K562 (cell line): Measurements from ENCODE around the gene GAB1. TPM values are rescaled to one million over a fixed set of nuclear protein-coding genes. Genes with fewer than 3 reads are reported as not detected.

ENCODE experiments used
- ATAC-seq: fragments of 200-7000 bp; cut with Tn5 transposase; 3 replicates; pipeline ENCODE4 v1.9.1; 2020; ENCODE audit warnings: moderate library complexity
- BruUV-seq: library from RNA; stranded (reverse); fragments of 400-500 nt; replicated peaks from 2 replicates; lab custom pipeline; 2021; lab: Mats Ljungman, UMichigan
- CTCF ChIA-PET: fragments of 300-600 bp; formaldehyde crosslinking; extraction: SDS; loops from one replicate; lab custom pipeline; 2021; ENCODE audit warnings: low intra/inter-chr PET ratio; lab: Yijun Ruan, JAX
- POLR2A ChIA-PET: fragments of 300-600, 350-650 bp; sonication (Branson Sonifier 250); formaldehyde crosslinking; extraction: SDS; loops from one replicate; lab custom pipeline; 2021; ENCODE audit warnings: antibody characterized with exemption, inconsistent platforms; lab: Yijun Ruan, JAX
- DNase-seq, 4 experiments: peaks; one replicate each; pipeline versions ENCODE4 v3.0.0 to v3.0.0-alpha.2; 2011 to 2018; ENCODE audit warnings: low spot score in 3 of 4, mixed read lengths in 3 of 4; ENCODE audit errors: extremely low read depth in 1 of 4
- FAIRE-seq: peaks from 2 replicates; lab custom pipeline; 2011; peaks lifted over from hg19 to GRCh38; lab: Jason Lieb, UNC
- H2AFZ ChIP-seq: 2 replicates; pipeline ENCODE4 v1.6.0; 2011; ENCODE audit warnings: low read depth, low read length, control low read depth, inconsistent platforms
- H3K27ac ChIP-seq: fragments of 200-600 bp; 3 replicates; pipeline ENCODE4 v1.8.0; 2011; ENCODE audit warnings: low read depth, mild to moderate bottlenecking, control low read depth, inconsistent platforms, low read length, moderate library complexity, mixed read lengths; ENCODE audit errors: extremely low read depth
- H3K27me3 ChIP-seq, 2 experiments: fragments of 300-600 bp in 1 of 2; 2 replicates in 1 of 2; 3 replicates in 1 of 2; pipeline versions ENCODE4 v1.6.0 to v1.8.0; 2011; ENCODE audit warnings: inconsistent platforms in 2 of 2, low read length in 2 of 2, mild to moderate bottlenecking in 1 of 2, mixed read lengths in 1 of 2, moderate library complexity in 1 of 2; ENCODE audit not compliant: control insufficient read depth in 2 of 2, insufficient read depth in 2 of 2
- H3K36me3 ChIP-seq: fragments of 300-600 bp; 3 replicates; pipeline ENCODE4 v1.8.0; 2011; ENCODE audit warnings: mild to moderate bottlenecking, low read length, inconsistent platforms; ENCODE audit not compliant: control insufficient read depth, insufficient read depth
- H3K4me1 ChIP-seq, 2 experiments: fragments of 200-600 bp in 1 of 2; replicated peaks in 1 of 2; 2 replicates in 1 of 2; 3 replicates in 1 of 2; pipeline versions ENCODE4 v1.5.1 to v1.8.0; 2011; ENCODE audit warnings: inconsistent platforms in 2 of 2, low read length in 2 of 2, mild to moderate bottlenecking in 1 of 2, mixed read lengths in 1 of 2, moderate library complexity in 1 of 2; ENCODE audit not compliant: control insufficient read depth in 2 of 2, insufficient read depth in 2 of 2
- H3K4me2 ChIP-seq: 2 replicates; pipeline ENCODE4 v1.6.1; 2011; ENCODE audit warnings: low read length, control low read depth, inconsistent platforms, mixed read lengths; ENCODE audit not compliant: insufficient read depth
- H3K4me3 ChIP-seq: fragments of 200-600 bp; sonication (generic), shearing (Covaris generic); 2 replicates; pipeline ENCODE4 v1.5.1; 2016; ENCODE audit warnings: control low read depth, inconsistent platforms
- H3K79me2 ChIP-seq: fragments of 200-600 bp; 3 replicates; pipeline ENCODE4 v1.8.0; 2011; ENCODE audit warnings: low read length, inconsistent platforms; ENCODE audit not compliant: control insufficient read depth, insufficient read depth
- H3K9ac ChIP-seq, 2 experiments: 2 replicates each; pipeline versions ENCODE4 v1.6.0 to v1.6.1; 2011; ENCODE audit warnings: low read depth in 2 of 2, low read length in 2 of 2, control low read depth in 1 of 2, inconsistent platforms in 1 of 2, mild to moderate bottlenecking in 1 of 2, mixed read lengths in 1 of 2; ENCODE audit not compliant: insufficient read depth in 1 of 2
- H3K9me1 ChIP-seq: one replicate; pipeline ENCODE4 v1.6.0; 2011; ENCODE audit warnings: inconsistent platforms, mild to moderate bottlenecking, low read length, moderate library complexity; ENCODE audit not compliant: control insufficient read depth, insufficient read depth
- H3K9me3 ChIP-seq: replicated peaks from 2 replicates; pipeline ENCODE4 v1.5.1; 2011; ENCODE audit warnings: low read depth, low read length, inconsistent platforms; ENCODE audit not compliant: control insufficient read depth, insufficient read depth
- H4K20me1 ChIP-seq: replicated peaks from 2 replicates; pipeline ENCODE4 v1.6.1; 2011; ENCODE audit warnings: low read length, inconsistent platforms, mixed read lengths; ENCODE audit not compliant: control insufficient read depth, insufficient read depth
- CEBPB ChIP-seq: fragments of 450-650 bp; IDR thresholded peaks from 2 replicates; pipeline ENCODE4 v1.6.1; 2016; ENCODE audit warnings: missing genetic modification characterization, missing compliant biosample characterization
- DACH1 ChIP-seq: fragments of 450-650 bp; IDR thresholded peaks from 2 replicates; pipeline ENCODE4 v1.6.1; 2018; ENCODE audit not compliant: partially characterized antibody
- HSF4 ChIP-seq: fragments of 250-450 bp; sonication (Bioruptor Pico); IDR thresholded peaks from 2 replicates; pipeline ENCODE4 v2.1.2; 2022; ENCODE audit warnings: mild to moderate bottlenecking, moderate library complexity, borderline replicate concordance
- SAFB ChIP-seq: fragments of 200-400 bp; formaldehyde crosslinking; IDR thresholded peaks from 2 replicates; pipeline ENCODE4 v1.6.1; 2017; ENCODE audit warnings: low read depth, low read length, borderline replicate concordance
- ZNF217 ChIP-seq: sonication (generic); formaldehyde crosslinking; IDR thresholded peaks from 2 replicates; pipeline ENCODE4 v1.8.0; 2022; ENCODE audit warnings: mild to moderate bottlenecking, missing genetic modification reagents
- WGBS: fragments of 100-300 bp; shearing (Covaris generic); methylation state at CpG from one replicate; pipeline ENCODE4 v1.1.6; 2016; ENCODE audit warnings: low coverage, mixed read lengths; ENCODE audit not compliant: insufficient coverage; ENCODE audit errors: missing lambda C conversion rate; 5-methylcytosine and 5-hydroxymethylcytosine counted together
- in situ Hi-C: fragments of 300-500 bp; cut with MboI; formaldehyde crosslinking; loops from 4 replicates; pipeline ENCODE4 v1.15.0; 2018; ENCODE audit warnings: inconsistent platforms, mixed read lengths
- intact Hi-C: fragments of 100-400 bp; cut with micrococcal nuclease; formaldehyde crosslinking; loops from 2 replicates; pipeline ENCODE4 v1.14.2; 2022
- polyA plus RNA-seq, 8 experiments: library from polyadenylated mRNA; depleted of rRNA in 4 of 8; stranded (reverse) in 5 of 8; unstranded in 3 of 8; fragments of >200 nt; fragmentation: Nextera tagmentation in 2 of 8; fragmentation: Illumina TruSeq in 1 of 8; extraction: Ambion mirVana in 2 of 8; extraction: Trizol in 1 of 8; gene quantifications; 2 replicates each; pipeline versions ENCODE4 v1.2.1 to v1.2.3, GENCODE V29; 2011 to 2014; ENCODE audit warnings: inconsistent platforms in 1 of 8, missing spikeins in 1 of 8
- total RNA-seq, 7 experiments: library from RNA; depleted of rRNA in 6 of 7; stranded (reverse); fragments of >200 nt in 6 of 7; fragmentation: Illumina TruSeq in 2 of 7; extraction: Trizol in 2 of 7; gene quantifications; 2 replicates each; pipeline versions ENCODE4 v1.2.1 to v1.2.3, GENCODE V29; 2011 to 2021; ENCODE audit warnings: low replicate concordance in 1 of 7
- TF ChIP-seq, protein P1 (sequence below): fragments of 450-650 bp; IDR thresholded peaks from 2 replicates; pipeline ENCODE4 v1.7.0; 2016; ENCODE audit warnings: borderline replicate concordance

Gene GAB1
- total and polyA plus RNA-seq, 9 of the 15 experiments (the other 6 are each of a cell fraction or from before 2014, with no cell fraction given) = 1.3 to 14.6 (median 7.5) TPM

DNA sequence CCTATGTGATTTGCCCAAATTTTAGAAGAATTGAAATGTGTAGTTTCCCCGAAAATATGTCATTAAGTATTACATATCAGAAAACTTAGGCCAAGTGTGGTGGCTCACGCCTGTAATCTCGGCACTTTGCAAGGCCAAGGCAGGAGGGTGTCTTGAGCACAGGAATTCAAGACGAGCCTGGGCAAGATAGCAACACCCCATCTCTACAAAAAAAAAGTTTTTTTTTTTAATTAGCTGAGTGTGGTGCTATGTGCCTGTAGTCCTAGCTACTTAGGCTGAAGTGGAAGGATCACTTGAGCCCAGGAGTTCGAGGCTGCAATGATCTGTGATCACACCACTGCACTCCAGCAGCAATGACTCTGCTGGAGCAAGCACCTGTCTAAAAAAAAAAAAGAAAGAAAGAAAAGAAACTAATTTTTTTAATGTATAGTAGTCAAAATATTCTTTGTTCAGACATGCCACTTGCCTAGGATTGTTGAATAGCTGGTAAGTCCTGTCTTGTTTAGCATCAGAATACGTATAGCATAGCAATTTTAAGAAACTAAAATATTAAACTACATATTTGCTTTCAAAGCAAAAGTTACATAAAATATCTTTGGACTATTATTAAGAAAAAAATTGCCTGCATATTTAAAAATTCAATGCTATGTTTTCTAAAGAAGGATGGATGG, 40.1 kb upstream of the GAB1 start:
- Histone ChIP-seq H3K4me3 (no peak overlapping the region), H3K79me2 (no peaks in the 10 kb centered on the region), H3K9me3 (no peaks in the 10 kb centered on the region), H3K9me1 (no peaks in the 10 kb centered on the region), H4K20me1 (no peaks in the 10 kb centered on the region), H3K27me3 (peaks cover 0 to 6% of the 10 kb centered on the region in 2 experiments; a peak in 1 of 5 replicates), H3K27ac (no peak overlapping the region), H3K4me1 (no peaks in the 10 kb centered on the region; a peak in 1 of 5 replicates), H3K4me2 (no peak overlapping the region), H3K36me3 (no peaks in the 10 kb centered on the region), H2AFZ (no peak overlapping the region), H3K9ac (no peak overlapping the region)
- BruUV-seq = no TSS peak
- in situ Hi-C loops (no loop called here), intact Hi-C loops (no loop called here)
- DNase-seq (no peak), ATAC-seq (no peak), FAIRE-seq (no peak)
- WGBS = 16% methylated on average over 6 of the region's 6 CpGs
- ChIA-PET CTCF (no interaction called here), POLR2A (no interaction called here)
- no peak for TF ChIP-seq SAFB
- no peak for TF ChIP-seq DACH1
- no peak for TF ChIP-seq CEBPB
- no peak for TF ChIP-seq ZNF217 (CRISPR knock-in tag)
- no peak for TF ChIP-seq HSF4
- TF ChIP-seq, protein P1, sequence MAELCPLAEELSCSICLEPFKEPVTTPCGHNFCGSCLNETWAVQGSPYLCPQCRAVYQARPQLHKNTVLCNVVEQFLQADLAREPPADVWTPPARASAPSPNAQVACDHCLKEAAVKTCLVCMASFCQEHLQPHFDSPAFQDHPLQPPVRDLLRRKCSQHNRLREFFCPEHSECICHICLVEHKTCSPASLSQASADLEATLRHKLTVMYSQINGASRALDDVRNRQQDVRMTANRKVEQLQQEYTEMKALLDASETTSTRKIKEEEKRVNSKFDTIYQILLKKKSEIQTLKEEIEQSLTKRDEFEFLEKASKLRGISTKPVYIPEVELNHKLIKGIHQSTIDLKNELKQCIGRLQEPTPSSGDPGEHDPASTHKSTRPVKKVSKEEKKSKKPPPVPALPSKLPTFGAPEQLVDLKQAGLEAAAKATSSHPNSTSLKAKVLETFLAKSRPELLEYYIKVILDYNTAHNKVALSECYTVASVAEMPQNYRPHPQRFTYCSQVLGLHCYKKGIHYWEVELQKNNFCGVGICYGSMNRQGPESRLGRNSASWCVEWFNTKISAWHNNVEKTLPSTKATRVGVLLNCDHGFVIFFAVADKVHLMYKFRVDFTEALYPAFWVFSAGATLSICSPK = no peak
- TF ChIP-seq, all 486 proteins: peak for 0
